C1 segment of cervical spinal cord (tissue), 14 donors: ENCODE measurements around the gene KDM4C.

Source experiments
- DNase-seq, 14 donors: peaks; one replicate each; lab custom pipeline; 2025; lab: John Stamatoyannopoulos, UW

The KDM4C gene

DNA sequence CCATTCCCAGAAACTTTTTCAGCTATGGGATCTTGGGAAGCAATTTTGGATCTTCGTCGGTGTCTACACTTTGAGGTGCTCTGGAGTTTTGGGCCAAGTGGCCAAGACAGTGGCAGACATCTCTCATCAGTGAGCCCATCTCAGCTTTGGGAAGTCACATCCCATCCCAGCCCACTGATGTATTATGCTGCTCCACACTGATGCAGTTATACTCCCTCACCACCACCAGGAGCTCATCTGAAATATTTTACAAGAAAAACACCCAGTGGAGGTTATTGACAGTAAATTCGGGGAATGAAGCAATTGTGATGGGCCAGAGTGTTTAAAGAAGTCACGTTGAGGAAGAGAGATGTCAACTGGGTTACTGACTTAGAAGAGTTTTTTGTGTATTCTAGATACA lies 378.0 kb downstream of the KDM4C start:
- no peak for DNase-seq

- peak in 1 of 14 donors; percentile 53 for DNase-seq
Measured at GRCh38 chr9:7137040-7137439, 379.3 kb downstream of the KDM4C start.

- DNase-seq: no peak
Measured at GRCh38 chr9:7137571-7137970, 379.8 kb downstream of the KDM4C start.

DNA sequence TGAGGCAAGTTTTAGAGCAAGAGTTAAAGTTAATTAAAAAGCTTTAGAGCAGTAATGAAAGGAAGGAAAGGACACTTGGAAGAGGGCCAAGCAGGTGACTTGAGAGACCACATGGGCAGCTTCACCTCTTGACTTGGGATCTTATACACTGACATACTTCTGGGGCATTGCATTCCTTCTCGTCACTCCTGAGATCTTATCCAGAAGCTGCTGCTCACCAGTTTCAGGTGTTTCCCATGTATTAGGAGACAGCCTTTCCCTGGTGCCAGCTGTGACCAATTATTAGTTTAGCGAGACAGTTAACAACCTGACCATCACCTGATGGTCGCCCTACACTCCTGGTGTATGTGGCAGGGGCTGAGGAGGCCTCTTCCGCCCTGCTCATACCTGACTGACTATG lies 382.1 kb downstream of the KDM4C start:
- DNase-seq: no peak

- DNase-seq: no peak
Measured at GRCh38 chr9:7140401-7140800, 382.6 kb downstream of the KDM4C start.

- DNase-seq: no peak
Measured at GRCh38 chr9:7143645-7144200, 385.9 kb downstream of the KDM4C start.

GRCh38 chr9:7144265-7145046 lies 386.7 kb downstream of the KDM4C start:
- no peak for DNase-seq

- DNase-seq: peak in 1 of 14 donors; percentile 26
Measured at GRCh38 chr9:7145361-7146069, 387.7 kb downstream of the KDM4C start.

DNA sequence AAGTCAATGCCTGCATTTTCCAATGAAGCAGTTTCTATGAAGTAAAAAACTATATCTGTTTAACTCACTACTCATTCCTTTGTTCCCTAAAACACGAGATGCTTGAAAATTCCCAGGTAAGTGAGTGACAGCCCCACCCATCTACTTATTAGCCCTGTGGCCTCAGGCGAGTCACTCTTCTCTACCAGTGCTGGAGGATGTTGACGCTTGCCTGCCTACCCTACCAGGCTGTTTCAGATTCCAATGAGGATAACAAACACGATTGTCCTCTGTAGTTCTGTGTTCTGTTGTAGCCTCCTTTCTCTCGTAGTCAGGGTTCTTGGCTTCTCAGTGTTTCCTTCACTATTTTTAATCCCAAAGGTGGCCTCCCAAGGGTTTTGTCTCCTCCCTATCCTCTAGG lies 388.8 kb downstream of the KDM4C start:
- DNase-seq: peak in 1 of 14 donors; percentile 57

- DNase-seq: peak in 2 of 14 donors; percentile 14 to 76
Measured at GRCh38 chr9:7147121-7148090, 389.6 kb downstream of the KDM4C start.

GRCh38 chr9:7148243-7148765 lies 390.5 kb downstream of the KDM4C start:
- DNase-seq: peak in 1 of 14 donors; percentile 64

GRCh38 chr9:7149258-7149657 lies 391.5 kb downstream of the KDM4C start:
- DNase-seq: no peak

DNA sequence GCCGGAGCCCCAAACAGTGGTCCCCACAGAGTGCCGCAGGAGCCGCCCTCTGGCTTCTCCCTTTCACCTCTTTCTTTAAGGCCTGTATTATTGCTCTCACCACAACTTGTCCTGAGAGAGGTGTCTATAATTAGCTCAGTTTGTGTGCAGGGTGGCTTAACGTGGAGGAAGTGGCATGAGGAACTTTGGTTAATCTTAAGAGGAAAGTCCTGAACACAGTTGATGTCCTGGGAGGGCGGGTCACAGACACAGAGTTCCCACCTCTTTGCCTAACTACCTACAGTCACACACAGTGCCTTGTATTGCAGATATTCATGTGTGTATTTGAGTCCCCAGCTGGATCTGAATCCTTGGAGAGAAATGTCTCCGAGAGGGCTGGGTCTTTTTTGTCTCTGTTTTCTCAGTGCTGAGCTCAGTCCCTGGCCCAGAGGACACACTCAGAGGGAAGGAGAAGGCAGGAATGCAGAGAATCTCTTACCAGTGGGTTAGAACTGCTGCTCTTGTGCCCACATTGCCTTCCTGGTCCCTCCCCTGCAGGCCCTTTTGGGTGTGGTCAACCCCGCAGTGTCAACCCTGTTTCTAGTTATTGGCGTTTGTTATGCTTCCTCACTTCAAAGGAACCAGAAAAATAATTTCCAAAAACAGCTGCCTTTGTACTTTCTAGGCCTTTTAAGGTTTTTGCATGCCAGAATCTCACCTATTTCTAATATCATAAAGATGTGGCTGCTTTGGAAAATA lies 392.5 kb downstream of the KDM4C start:
- DNase-seq: no peak

DNA sequence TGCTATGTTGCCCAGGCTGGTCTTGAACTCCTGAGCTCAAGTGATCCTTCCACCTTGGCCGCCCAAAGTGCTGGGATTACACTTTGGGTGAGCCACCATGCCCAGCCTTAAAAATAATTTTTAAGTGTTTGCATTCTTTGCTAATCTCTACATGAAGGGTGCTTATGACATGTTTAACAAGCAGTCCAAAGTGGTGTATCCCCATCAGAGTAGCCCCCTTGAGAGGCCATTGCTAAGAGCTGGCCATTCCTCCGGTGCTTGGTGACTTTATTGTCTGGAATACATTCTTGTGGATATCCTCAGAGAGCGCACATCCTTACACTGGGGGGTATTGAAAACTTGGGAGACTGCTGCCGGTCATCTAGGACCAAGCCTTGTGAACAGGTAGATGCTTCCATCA lies 395.4 kb downstream of the KDM4C start:
- no peak for DNase-seq

DNA sequence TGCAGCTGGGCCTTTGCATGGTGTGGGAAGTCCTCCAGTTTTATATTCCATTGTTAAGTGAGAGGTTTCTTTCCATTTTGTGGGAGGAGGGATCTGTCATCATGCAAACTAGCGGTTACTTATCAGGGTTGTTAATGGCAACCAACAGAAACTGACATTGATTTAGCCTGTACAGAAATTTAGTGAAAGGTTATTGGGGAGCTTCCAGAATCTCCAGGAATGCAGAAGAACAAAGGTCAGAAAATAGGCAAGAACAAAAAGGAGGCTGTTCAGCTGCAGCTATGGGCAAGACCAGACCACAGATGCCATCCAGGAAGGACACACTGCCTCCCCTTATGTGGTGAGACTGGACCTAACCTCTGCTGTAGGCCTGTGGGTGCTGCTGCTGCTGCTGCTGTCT lies 395.8 kb downstream of the KDM4C start:
- DNase-seq: no peak

DNA sequence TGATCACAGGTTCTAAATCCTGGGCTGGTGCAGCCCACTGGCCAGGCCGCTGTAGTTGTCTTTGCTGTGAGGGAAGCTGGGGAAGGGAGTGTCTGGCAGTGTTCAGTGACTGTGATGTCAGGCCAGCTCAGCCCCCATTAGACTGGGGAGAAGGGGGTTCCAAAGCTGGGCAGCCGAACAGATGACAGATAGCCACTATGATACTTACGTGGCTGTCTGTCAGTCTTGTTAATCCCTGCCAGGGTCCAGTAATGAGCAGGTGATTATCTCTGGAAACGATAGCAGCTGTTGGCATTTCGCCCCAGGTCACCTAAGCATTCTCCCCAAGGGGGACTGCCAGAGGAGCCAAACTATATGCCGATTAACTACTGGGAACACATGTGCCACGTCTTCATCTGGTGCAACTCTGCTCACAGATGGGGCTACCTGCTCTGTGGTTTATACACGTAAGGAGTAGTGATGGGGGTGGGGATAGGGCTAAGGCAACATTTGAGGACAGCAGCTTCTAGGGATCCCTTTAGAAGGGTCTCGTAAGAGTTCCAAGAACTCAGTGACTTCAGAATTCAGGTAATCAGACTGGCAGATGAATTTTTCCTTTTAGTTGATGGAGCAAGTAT lies 396.3 kb downstream of the KDM4C start:
- DNase-seq: no peak

- DNase-seq: no peak
Measured at GRCh38 chr9:7154650-7155049, 396.9 kb downstream of the KDM4C start.

DNA sequence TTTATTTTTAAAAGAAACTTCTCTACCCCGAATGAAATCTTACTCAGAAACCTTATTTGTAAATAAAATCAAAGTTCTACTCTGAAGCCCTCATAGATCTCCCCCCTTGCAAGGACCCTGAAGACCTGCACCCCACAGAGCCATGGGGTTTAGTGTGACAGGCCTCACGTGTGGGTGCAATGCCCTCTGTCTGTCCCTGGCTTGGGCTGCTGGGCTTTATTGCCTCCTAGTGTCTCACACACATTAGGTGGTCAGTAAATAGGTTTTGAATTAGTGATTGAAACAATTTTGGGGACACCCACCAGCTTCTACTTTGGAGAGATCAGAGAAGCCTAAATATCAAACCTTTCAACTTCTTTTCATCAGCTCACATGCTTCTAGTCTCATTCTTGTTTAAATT lies 403.7 kb downstream of the KDM4C start:
- no peak for DNase-seq

DNA sequence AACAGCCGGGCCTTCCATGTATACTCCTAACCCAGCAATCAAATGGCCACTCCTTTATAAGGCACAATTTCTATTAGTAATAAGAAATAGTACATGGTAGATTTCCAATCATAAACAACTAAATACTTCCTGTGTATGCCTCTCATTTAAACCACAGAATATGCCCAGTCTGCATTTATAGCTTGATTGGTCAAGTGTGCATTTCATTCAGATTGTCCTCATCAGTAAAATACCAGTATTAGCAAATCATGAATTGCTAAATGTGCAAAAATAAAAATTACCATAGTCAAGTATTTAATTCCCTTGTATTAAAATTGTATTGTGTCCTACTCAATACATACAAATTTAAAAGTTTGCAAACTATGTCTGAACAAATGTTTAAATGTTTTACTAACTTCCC lies 406.2 kb downstream of the KDM4C start:
- DNase-seq: no peak
